HAP-1 (cell line): ENCODE results near the gene LAT.
"Not testable (repeated sequence)": the region's sequence is repeated elsewhere in the genome, so short reads cannot be mapped to it uniquely, and the experiment has no call there.

Experiments used
- DNase-seq, 2 experiments: peaks; one replicate each; pipeline ENCODE4 v3.0.0-alpha.2; 2016 to 2020; ENCODE audit warnings: low spot score in 2 of 2
- H3K27me3 ChIP-seq: fragments of 250-450 bp; sonication (Bioruptor Pico); 2 replicates; pipeline ENCODE4 v1.5.1; 2020; ENCODE audit warnings: low read depth, mild to moderate bottlenecking, moderate library complexity
- H3K36me3 ChIP-seq: fragments of 250-450 bp; sonication (Bioruptor Pico); replicated peaks from 2 replicates; pipeline ENCODE4 v1.5.1; 2020; ENCODE audit warnings: mild to moderate bottlenecking
- H3K4me1 ChIP-seq: fragments of 250-450 bp; sonication (Bioruptor Pico); 2 replicates; pipeline ENCODE4 v1.5.1; 2020; ENCODE audit warnings: mild to moderate bottlenecking
- H3K4me3 ChIP-seq: fragments of 250-450 bp; sonication (Bioruptor Pico); 2 replicates; pipeline ENCODE4 v1.5.1; 2020; ENCODE audit warnings: mild to moderate bottlenecking, moderate library complexity
- H3K9me3 ChIP-seq: fragments of 250-450 bp; sonication (Bioruptor Pico); 2 replicates; pipeline ENCODE4 v1.5.1; 2020; ENCODE audit warnings: mild to moderate bottlenecking, moderate library complexity
- in situ Hi-C: fragments of 300-500 bp; cut with MboI; formaldehyde crosslinking; loops from 3 replicates; pipeline ENCODE4 v1.14.3; 2020; ENCODE audit warnings: low sequenced_read_pairs, inconsistent platforms, mixed read lengths

LAT gene

DNA sequence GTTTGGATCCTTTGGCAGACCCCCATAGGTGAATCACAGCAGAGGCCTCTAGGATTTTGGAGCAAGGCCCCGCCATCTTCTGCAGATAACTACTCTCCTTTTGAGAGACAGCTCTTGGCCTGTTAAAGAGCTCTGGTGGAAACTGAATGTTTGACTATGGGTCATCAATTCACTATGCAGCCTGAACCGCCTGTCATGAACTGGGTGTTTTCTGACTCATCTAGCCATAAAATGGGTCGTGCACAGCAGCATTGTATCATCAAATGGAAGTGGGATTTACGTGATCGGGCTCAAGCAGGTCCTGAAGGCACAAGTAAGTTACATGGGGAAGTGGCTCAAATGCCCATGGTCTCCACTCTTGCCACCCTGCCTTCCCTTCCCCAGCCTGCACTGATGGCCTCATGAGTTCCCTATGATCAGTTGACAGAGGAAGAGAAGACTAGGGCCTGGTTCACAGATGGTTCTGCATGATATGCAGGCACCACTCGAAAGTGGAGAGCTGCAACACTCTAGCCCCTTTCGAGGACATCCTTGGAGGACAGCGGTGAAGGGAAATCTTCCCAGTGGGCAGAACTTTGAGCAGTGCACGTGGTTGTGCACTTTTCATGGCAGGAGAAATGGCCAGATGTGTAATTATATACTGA, 19.8 kb downstream of the LAT start:
- not testable (repeated sequence) for H3K36me3 ChIP-seq, DNase-seq, H3K9me3 ChIP-seq, H3K4me1 ChIP-seq, H3K27me3 ChIP-seq, H3K4me3 ChIP-seq
- in situ Hi-C loops: loop anchor here (25.0 kb wide), 1 partner anchor 108 kb away; no protein-coding TSS in a partner anchor

DNA sequence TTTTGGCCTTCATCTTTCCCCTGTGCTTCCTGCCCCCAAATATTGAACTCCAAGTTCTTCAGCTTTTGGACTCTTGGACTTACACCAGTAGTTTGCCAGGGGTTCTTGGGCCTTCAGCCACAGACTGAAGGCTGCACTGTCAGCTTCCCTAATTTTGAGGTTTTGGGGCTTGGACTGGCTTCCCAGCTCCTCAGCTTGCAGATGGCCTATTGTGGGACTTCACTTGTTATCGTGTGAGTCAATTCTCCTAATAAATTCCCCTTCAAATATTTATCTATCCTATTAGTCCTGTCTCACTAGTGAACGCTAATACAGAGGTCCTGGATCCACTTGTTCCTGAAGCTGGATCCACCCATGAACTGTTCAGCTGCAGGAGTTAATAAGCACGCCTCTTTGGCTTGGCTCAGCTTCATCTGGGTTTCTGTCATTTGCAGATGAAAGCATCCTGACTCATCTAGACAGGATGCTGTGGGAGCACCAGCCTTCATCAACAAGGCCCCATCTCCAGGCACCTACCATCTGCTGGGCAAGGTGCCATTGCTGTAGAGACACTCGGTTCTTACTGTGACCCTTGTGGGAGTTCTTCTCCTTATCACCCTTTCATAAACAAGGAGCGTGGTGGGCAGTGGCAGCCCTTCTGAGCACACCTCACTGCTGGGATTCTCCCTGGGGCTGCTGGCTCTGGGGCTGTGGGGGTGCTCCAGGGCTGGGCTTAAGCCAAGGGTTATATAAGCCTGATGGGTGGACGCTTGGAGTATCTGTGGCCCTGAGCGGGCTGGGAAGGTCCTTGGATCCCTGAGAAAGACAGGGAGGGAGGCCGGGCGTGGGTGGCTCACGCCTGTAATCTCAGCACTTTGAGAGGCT, 23.1 kb downstream of the LAT start:
- Histone ChIP-seq H3K9me3 (no peaks in the 10 kb centered on the region), H3K36me3 (no peaks in the 10 kb centered on the region), H3K27me3 (no peaks in the 10 kb centered on the region), H3K4me3 (no peak overlapping the region), H3K4me1 (no peaks in the 10 kb centered on the region)
- DNase-seq: no peak
- in situ Hi-C loops: loop anchor here (25.0 kb wide), 1 partner anchor 104 kb away; no protein-coding TSS in a partner anchor

DNA sequence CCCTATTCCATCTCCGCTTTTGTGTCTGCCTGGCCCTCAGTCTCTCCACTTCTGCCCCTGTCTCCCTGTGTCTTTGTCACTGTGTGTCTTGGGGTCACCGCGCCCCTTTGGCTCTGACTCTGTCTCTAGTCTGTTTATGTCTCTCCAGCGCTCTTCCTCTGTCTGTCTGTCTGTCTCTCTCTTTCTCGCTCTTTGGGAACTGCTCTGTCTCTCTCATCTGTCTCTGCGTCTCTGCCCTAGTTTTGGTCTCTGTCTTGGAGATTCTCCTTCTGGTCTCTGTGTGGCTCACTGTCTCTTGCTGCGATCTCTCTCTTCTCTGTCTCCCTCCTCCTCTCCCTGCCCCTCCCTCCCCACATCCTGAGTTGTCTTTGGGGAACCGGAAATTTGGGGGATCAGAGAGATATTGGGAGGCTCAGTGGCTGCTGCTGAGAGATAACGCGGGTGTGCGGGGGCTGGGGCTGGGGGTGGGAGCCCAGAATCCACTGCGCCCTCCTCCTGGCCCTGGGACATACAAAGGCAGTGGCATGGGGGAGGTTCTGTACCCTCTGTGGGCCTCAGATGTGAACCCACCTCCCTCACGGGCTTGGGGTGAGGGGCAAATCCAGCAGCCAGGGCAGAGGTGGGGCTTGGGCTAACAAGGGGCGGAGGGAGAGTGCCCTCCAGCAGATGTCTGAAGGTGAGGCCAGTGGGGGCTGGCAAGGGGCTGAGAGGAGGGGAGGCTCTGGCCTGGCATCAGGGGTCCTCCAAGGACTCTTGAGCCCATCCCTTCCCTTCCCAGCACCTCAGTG, 24.4 kb downstream of the LAT start:
- DNase-seq: no peak
- Histone ChIP-seq H3K4me1 (no peaks in the 10 kb centered on the region), H3K9me3 (no peaks in the 10 kb centered on the region), H3K36me3 (no peaks in the 10 kb centered on the region), H3K4me3 (no peak overlapping the region), H3K27me3 (no peaks in the 10 kb centered on the region)
- in situ Hi-C loops: loop anchor here (25.0 kb wide), 1 partner anchor 103 kb away; no protein-coding TSS in a partner anchor

DNA sequence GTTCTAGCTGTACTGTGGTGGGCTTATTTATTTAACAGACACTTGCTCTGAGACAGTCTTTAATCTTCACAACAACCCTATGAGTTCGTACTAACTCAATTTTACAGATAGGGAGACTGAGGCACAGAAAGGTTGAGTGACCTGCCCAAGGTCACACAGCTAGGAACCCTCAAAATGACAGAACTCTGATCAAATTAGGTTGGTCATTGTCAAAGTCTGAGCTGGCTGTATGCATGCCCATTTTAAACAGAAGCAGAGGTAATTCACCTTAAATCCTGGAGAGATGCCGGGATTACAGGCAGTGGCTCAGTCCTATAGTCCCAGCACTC, 24.9 kb downstream of the LAT start:
- Histone ChIP-seq H3K9me3 (no peaks in the 10 kb centered on the region), H3K36me3 (no peaks in the 10 kb centered on the region), H3K4me1 (no peaks in the 10 kb centered on the region), H3K4me3 (no peak overlapping the region), H3K27me3 (no peaks in the 10 kb centered on the region)
- DNase-seq: no peak
- in situ Hi-C loops: loop anchor here (25.0 kb wide), 1 partner anchor 102 kb away; no protein-coding TSS in a partner anchor

DNA sequence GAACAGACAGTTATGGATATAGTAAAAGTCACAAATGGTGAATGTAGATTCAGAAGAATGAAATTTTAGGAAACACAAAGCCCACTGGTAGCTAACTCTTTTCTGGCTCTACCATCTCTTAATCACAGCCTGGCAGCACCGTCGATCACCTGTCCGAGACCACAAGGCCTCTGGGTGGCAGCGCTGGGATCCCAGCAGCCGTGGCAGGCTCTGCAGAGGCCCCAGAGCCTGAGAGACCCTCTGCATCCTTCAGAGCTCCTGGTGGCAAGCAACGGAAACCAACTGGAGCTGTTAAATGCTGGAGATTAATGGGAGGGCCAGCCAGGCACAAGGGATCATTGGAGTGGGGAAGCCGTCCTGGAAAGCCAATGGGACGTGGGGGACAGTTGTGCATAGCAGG, 26.3 kb downstream of the LAT start:
- Histone ChIP-seq H3K27me3 (no peaks in the 10 kb centered on the region), H3K4me1 (no peaks in the 10 kb centered on the region), H3K36me3 (no peaks in the 10 kb centered on the region), H3K4me3 (no peak overlapping the region), H3K9me3 (no peaks in the 10 kb centered on the region)
- peak in 1 of 2 experiments; percentile 18 for DNase-seq
- in situ Hi-C loops: loop anchor here (25.0 kb wide), 1 partner anchor 101 kb away; no protein-coding TSS in a partner anchor

DNA sequence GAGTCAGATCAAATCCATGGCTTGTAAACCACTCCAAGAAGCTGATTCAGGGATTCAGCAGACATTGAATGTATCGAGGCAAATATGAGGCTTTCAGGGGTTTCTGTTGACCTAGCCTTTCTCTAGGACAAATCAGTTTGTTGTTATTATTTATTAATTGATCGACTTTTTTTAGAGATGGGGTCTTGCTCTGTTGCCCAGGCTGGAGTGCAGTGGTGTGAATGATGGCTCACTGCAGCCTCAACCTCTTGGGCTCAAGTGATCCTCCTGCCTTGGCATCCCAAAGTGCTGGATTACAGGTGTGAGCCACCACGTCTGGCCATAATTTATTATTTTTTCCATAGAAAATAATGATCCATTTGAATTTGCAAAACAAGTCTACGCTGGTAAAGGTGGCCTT, 27.0 kb downstream of the LAT start:
- Histone ChIP-seq H3K27me3 (no peaks in the 10 kb centered on the region), H3K9me3 (no peaks in the 10 kb centered on the region), H3K36me3 (no peaks in the 10 kb centered on the region), H3K4me3 (no peak overlapping the region), H3K4me1 (no peaks in the 10 kb centered on the region)
- DNase-seq: no peak
- in situ Hi-C loops: loop anchor here (25.0 kb wide), 1 partner anchor 100 kb away; no protein-coding TSS in a partner anchor

DNA sequence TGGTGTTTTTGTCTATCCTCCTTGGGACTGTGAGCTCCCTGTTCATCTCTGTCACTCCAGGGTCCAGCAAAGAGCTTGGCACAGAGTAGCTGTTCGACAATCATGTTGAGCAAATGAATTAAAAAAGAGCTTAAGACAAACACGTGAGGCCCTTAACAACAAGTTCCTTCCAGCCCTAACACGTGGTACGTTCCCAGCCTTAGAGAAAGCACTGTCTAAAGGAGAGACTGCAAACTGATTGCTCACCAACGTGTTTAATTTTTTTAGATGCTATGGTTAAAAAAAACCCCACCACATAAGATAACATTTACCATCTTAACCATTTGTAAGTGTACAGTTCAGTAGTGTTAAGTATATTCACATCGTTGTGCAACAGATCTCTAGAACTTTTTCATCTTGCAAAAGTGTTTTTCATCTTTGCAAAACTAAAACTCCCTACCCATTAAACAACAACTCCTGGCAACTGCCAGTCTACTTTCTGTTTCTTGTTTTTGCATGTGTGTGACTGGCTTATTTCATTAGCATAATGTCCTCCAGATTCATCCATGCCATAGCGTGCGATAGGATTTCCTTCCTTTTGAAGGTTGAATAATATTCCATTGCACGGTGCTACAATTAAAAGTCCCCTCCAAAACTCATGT, 28.2 kb downstream of the LAT start:
- H3K9me3 ChIP-seq: no peaks in the 10 kb centered on the region
- H3K27me3 ChIP-seq: no peaks in the 10 kb centered on the region
- H3K4me1 ChIP-seq: no peaks in the 10 kb centered on the region
- no peak overlapping the region for H3K4me3 ChIP-seq
- in situ Hi-C loops: loop anchor here (25.0 kb wide), 1 partner anchor 99 kb away; no protein-coding TSS in a partner anchor
- H3K36me3 ChIP-seq: no peaks in the 10 kb centered on the region
- DNase-seq: no peak

DNA sequence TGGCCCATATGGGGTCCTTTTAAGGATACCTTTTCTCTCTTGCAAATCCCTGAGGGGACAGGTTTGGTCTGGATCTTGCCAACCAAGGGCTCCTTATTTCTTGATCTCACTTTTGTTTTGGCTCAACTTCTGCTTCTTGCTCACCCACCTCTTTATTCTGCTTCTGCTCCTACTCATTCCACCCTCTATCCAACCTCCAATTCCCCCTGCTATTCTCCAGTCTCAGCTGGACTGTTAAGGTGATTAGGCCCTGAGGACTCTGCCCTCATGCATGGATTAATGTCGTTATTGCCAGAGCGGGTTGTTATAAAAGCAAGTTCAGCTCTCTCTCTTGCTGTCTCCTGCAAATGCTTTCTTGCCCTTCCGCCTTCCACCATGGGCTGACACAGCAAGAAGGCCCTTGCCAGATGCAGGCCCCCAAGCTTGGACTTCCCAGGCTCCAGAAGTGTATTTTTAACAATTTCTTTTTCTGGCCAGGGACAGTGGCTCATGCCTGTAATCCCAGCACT, 29.8 kb downstream of the LAT start:
- Histone ChIP-seq H3K4me3 (no peak overlapping the region), H3K27me3 (no peaks in the 10 kb centered on the region), H3K4me1 (no peaks in the 10 kb centered on the region), H3K36me3 (no peaks in the 10 kb centered on the region), H3K9me3 (no peaks in the 10 kb centered on the region)
- in situ Hi-C loops: loop anchor here (25.0 kb wide), 1 partner anchor 98 kb away; no protein-coding TSS in a partner anchor
- DNase-seq: no peak

DNA sequence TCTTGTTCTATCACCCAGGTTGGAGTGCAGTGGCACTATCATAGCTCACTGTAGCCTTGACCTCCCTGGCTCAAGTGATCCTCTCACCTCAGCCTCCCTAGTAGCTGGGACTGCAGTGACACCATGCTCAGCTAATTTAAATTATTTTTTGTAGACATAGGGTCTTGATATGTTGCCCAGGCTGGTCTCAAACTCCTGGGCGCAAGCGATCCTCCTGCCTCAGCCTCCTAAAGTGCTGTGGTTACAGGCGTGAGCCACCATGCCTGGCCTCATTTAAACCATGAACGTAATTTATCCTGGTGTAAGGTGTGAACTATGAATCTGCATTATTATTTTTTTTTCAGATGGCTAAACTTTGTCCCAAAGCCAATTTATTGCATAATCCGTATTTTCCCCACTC, 37.3 kb downstream of the LAT start:
- in situ Hi-C loops: loop anchor here (10.0 to 25.0 kb wide), 2 partner anchors 90 to 633 kb away; no protein-coding TSS in a partner anchor
- Histone ChIP-seq H3K4me3 (no peak overlapping the region), H3K36me3 (no peaks in the 10 kb centered on the region), H3K4me1 (no peaks in the 10 kb centered on the region), H3K9me3 (no peaks in the 10 kb centered on the region), H3K27me3 (no peaks in the 10 kb centered on the region)
- no peak for DNase-seq

DNA sequence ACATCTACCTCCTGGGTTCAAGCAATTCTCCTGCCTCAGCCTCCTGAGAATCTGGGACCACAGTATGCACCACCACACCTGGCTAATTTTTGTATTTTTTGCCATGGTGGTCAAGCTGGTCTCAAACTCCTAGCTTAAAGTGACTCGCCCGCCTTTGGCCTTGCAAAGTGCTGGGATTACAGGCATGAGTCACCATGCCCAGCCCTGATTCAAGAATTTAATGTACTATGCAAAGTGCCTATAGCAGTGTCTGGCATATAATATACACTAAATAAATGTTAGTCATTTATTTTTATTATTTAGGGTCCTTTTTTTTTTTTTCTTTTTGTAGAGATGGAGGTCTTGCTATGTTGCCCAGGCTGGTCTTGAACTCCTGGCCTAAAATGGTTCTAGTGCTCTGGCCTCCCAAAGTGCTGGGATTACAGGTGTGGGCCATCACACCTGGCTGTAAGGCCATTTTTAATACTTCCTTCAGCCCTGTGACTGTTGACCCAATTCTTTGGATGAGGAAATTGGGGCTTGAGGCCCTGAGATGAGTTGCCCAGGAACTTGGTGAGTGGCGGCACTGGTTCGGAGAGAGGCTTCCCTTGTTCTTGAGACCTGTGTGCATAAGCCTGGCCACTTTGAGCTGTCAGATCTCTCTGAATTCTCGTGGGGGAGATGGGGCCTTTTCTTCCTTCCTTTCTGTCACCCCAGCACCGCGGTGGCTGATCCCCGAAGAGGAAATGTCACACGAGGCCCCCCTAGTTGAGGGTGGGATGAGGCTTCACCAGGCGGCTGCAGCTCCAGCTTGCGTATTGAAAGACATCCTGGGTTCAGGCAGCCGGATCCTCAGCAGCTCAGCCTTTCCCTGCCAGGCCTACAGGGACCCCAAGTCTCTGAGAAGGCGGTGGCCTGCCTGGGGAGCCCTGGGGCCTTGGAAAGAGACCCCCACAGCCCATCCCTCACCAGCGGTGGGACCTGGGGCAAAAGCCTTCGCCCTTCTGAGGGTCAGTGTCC, 38.7 kb downstream of the LAT start:
- Histone ChIP-seq H3K36me3 (no peaks in the 10 kb centered on the region), H3K9me3 (no peaks in the 10 kb centered on the region), H3K4me3 (no peak overlapping the region), H3K27me3 (no peaks in the 10 kb centered on the region), H3K4me1 (no peaks in the 10 kb centered on the region)
- DNase-seq: no peak
- in situ Hi-C loops: loop anchor here (10.0 to 25.0 kb wide), 2 partner anchors 89 to 631 kb away; no protein-coding TSS in a partner anchor

DNA sequence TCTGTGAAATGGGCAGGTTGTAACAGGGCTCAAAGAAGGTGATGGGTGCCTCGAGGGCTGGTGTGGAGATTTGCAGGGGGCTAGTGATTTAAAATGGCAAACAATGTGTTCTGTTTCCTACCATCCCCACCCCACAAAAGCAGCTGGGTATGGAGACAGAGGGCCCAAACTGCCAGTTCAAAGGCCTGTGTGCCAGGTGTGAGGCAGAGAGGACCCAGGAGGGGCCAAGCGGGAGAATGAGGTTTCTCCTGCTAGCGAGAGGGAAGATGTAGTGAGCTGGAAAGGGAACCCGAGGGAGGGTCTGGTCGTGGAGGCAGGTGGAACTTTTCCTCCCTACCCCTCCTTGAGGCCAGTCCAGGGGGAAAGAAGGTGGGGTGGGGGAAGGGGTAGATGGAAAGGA, 39.4 kb downstream of the LAT start:
- no peaks in the 10 kb centered on the region for H3K4me1 ChIP-seq
- no peak for DNase-seq
- no peaks in the 10 kb centered on the region for H3K36me3 ChIP-seq
- in situ Hi-C loops: loop anchor here (10.0 to 25.0 kb wide), 2 partner anchors 88 to 631 kb away; no protein-coding TSS in a partner anchor
- no peaks in the 10 kb centered on the region for H3K9me3 ChIP-seq
- no peaks in the 10 kb centered on the region for H3K27me3 ChIP-seq
- H3K4me3 ChIP-seq: no peak overlapping the region

DNA sequence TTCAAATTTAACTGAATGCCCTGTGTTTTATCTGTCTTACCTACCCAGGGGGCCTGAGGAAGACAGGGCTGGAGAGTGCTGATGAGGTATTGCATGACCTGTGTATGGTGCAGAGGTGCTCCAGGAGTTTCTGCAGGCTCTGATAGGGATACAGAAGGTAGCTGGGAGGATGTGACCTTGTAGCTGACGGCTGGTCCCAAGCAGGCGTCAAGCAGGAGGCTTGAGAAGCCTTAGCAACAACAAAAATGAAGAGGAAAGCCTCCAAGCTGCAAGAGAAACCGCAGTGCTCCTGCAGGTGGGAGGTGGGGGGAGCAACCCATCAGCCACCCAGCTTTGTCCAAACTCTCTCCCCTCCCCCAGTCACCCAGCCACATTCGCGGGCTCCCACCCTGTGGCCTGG, 40.4 kb downstream of the LAT start:
- H3K4me3 ChIP-seq: no peak overlapping the region
- H3K36me3 ChIP-seq: no peaks in the 10 kb centered on the region
- DNase-seq: no peak
- no peaks in the 10 kb centered on the region for H3K9me3 ChIP-seq
- no peaks in the 10 kb centered on the region for H3K27me3 ChIP-seq
- in situ Hi-C loops: loop anchor here (10.0 kb wide), 1 partner anchor 630 kb away; no protein-coding TSS in a partner anchor
- H3K4me1 ChIP-seq: no peaks in the 10 kb centered on the region
